GM19043 (cell line): Measurements from ENCODE around the gene ALOX5.
"Not testable (repeated sequence)": the region's sequence is repeated elsewhere in the genome, so short reads cannot be mapped to it uniquely, and the experiment has no call there.

Experiments
- ATAC-seq: cut with Tn5 transposase; IDR thresholded peaks from one replicate; pipeline ENCODE4 v1.9.1; 2021; ENCODE audit warnings: low read depth; ENCODE audit not compliant: unreplicated experiment

Gene ALOX5

GRCh38 chr10:45373003-45373575 lies 927 bp upstream of the ALOX5 start:
- peak; percentile 32 for ATAC-seq

GRCh38 chr10:45374350-45375052 lies 485 bp downstream of the ALOX5 start:
- peak; percentile 12 for ATAC-seq

- no peak for ATAC-seq
Observed at GRCh38 chr10:45375101-45375500, 1.1 kb downstream of the ALOX5 start.

GRCh38 chr10:45375716-45376231 lies 1.8 kb downstream of the ALOX5 start:
- ATAC-seq = no peak

GRCh38 chr10:45376371-45376801 lies 2.4 kb downstream of the ALOX5 start:
- no peak for ATAC-seq

- no peak for ATAC-seq
Observed at GRCh38 chr10:45377321-45377720, 3.3 kb downstream of the ALOX5 start.

- ATAC-seq = no peak
Observed at GRCh38 chr10:45377858-45378257, 3.8 kb downstream of the ALOX5 start.

- ATAC-seq = no peak
Observed at GRCh38 chr10:45378914-45379726, 5.1 kb downstream of the ALOX5 start.

GRCh38 chr10:45379891-45380540 lies 6.0 kb downstream of the ALOX5 start:
- ATAC-seq = no peak

- ATAC-seq = no peak
Observed at GRCh38 chr10:45380903-45381620, 7.0 kb downstream of the ALOX5 start.

- ATAC-seq = no peak
Observed at GRCh38 chr10:45382591-45382990, 8.6 kb downstream of the ALOX5 start.

- ATAC-seq = no peak
Observed at GRCh38 chr10:45383682-45384330, 9.8 kb downstream of the ALOX5 start.

GRCh38 chr10:45386657-45387056 lies 12.6 kb downstream of the ALOX5 start:
- no peak for ATAC-seq

- no peak for ATAC-seq
Observed at GRCh38 chr10:45387096-45387893, 13.3 kb downstream of the ALOX5 start.

GRCh38 chr10:45389671-45390070 lies 15.7 kb downstream of the ALOX5 start:
- ATAC-seq = not testable (repeated sequence)

- ATAC-seq = not testable (repeated sequence)
Observed at GRCh38 chr10:45391636-45392035, 17.6 kb downstream of the ALOX5 start.

- ATAC-seq = no peak
Observed at GRCh38 chr10:45395554-45395953, 21.5 kb downstream of the ALOX5 start.

GRCh38 chr10:45398595-45398994 lies 24.6 kb downstream of the ALOX5 start:
- no peak for ATAC-seq

- no peak for ATAC-seq
Observed at GRCh38 chr10:45399113-45399512, 25.1 kb downstream of the ALOX5 start.
